SK-N-SH (cell line): ENCODE measurements around the gene EPOP. TPM values are rescaled to one million over a fixed set of nuclear protein-coding genes. Genes with fewer than 3 reads are reported as not detected.

Source experiments
- CTCF ChIA-PET: fragments of 300-600, 350-600 bp; formaldehyde crosslinking; extraction: SDS; loops from one replicate; lab custom pipeline; 2021; lab: Yijun Ruan, JAX
- POLR2A ChIA-PET: fragments of 350-600 bp; sonication (Branson Sonifier 250); formaldehyde crosslinking; extraction: SDS; loops from one replicate; lab custom pipeline; 2020; ENCODE audit warnings: antibody characterized with exemption, inconsistent platforms; lab: Yijun Ruan, JAX
- DNase-seq: peaks from one replicate; pipeline ENCODE4 v3.0.0; 2012
- H2AFZ ChIP-seq: fragments of 200-600 bp; sonication (generic); 2 replicates; pipeline ENCODE4 v1.8.1; 2016; ENCODE audit warnings: antibody characterized with exemption, mild to moderate bottlenecking, low read depth
- H3F3A ChIP-seq: fragments of 200-600 bp; sonication (generic); replicated peaks from 2 replicates; pipeline ENCODE3; 2016; ENCODE audit warnings: antibody characterized with exemption, mild to moderate bottlenecking; ENCODE audit not compliant: insufficient read depth
- H3K27ac ChIP-seq, 2 experiments: fragments of 200-500 bp in 1 of 2; fragments of 200-600 bp in 1 of 2; sonication (Bioruptor generic) in 1 of 2; sonication (generic), shearing (Covaris generic) in 1 of 2; 2 replicates each; pipeline versions ENCODE4 v1.5.1 to v1.6.1; 2014 to 2016; ENCODE audit warnings: low read depth in 2 of 2, inconsistent platforms in 1 of 2, low read length in 1 of 2, mild to moderate bottlenecking in 1 of 2, mixed read lengths in 1 of 2
- H3K27me3 ChIP-seq: fragments of 200-600 bp; sonication (generic), shearing (Covaris generic); 2 replicates; pipeline ENCODE4 v1.6.1; 2016; ENCODE audit warnings: mixed run types; ENCODE audit not compliant: insufficient read depth
- H3K36me3 ChIP-seq, 2 experiments: fragments of 200-500 bp in 1 of 2; fragments of 200-600 bp in 1 of 2; sonication (Bioruptor generic) in 1 of 2; sonication (generic) in 1 of 2; replicated peaks in 1 of 2; 2 replicates each; pipeline versions ENCODE3 to v1.5.1; 2014 to 2016; ENCODE audit warnings: low read length in 1 of 2, mild to moderate bottlenecking in 1 of 2; ENCODE audit not compliant: insufficient read depth in 2 of 2, control insufficient read depth in 1 of 2
- H3K4me1 ChIP-seq, 2 experiments: fragments of 200-500 bp in 1 of 2; fragments of 200-600 bp in 1 of 2; sonication (Bioruptor generic) in 1 of 2; sonication (generic), shearing (Covaris generic) in 1 of 2; 2 replicates each; pipeline versions ENCODE4 v1.5.1 to v1.6.1; 2014 to 2016; ENCODE audit warnings: low read depth in 1 of 2, low read length in 1 of 2, mixed run types in 1 of 2; ENCODE audit not compliant: insufficient read depth in 2 of 2, control insufficient read depth in 1 of 2
- H3K4me2 ChIP-seq: fragments of 200-600 bp; sonication (generic), shearing (Covaris generic); 2 replicates; pipeline ENCODE4 v1.6.1; 2017; ENCODE audit warnings: mixed run types
- H3K4me3 ChIP-seq, 2 experiments: fragments of 200-500 bp in 1 of 2; fragments of 200-600 bp in 1 of 2; sonication (Bioruptor generic) in 1 of 2; sonication (generic), shearing (Covaris generic) in 1 of 2; 2 replicates each; pipeline versions ENCODE4 v1.5.1 to v1.8.1; 2014 to 2016; ENCODE audit warnings: low read depth in 2 of 2, inconsistent platforms in 1 of 2, low read length in 1 of 2, mild to moderate bottlenecking in 1 of 2, mixed read lengths in 1 of 2, moderate library complexity in 1 of 2
- H3K79me2 ChIP-seq: fragments of 200-600 bp; sonication (generic); 2 replicates; pipeline ENCODE4 v1.8.1; 2017; ENCODE audit warnings: mild to moderate bottlenecking; ENCODE audit not compliant: insufficient read depth
- H3K9ac ChIP-seq: fragments of 200-600 bp; sonication (generic); 2 replicates; pipeline ENCODE4 v1.6.1; 2017; ENCODE audit warnings: mixed run types
- H3K9me2 ChIP-seq: fragments of 200-600 bp; sonication (generic); 2 replicates; pipeline ENCODE4 v1.6.1; 2017; ENCODE audit warnings: mixed run types
- H3K9me3 ChIP-seq: fragments of 200-600 bp; sonication (generic); 2 replicates; pipeline ENCODE4 v1.6.1; 2017; ENCODE audit warnings: mixed run types, mild to moderate bottlenecking, moderate library complexity
- H4K20me1 ChIP-seq: fragments of 200-600 bp; sonication (generic); 2 replicates; pipeline ENCODE4 v1.6.1; 2017; ENCODE audit warnings: mild to moderate bottlenecking, mixed run types; ENCODE audit not compliant: insufficient read depth
- CTCF ChIP-seq: fragments of 200-600 bp; sonication (generic); IDR thresholded peaks from 2 replicates; pipeline ENCODE4 v1.6.1; 2017; ENCODE audit warnings: antibody characterized with exemption, mild to moderate bottlenecking, moderate library complexity
- ELF1 ChIP-seq: IDR thresholded peaks from 2 replicates; pipeline ENCODE4 v1.4.0; 2012
- FOSL2 ChIP-seq: IDR thresholded peaks from 2 replicates; pipeline ENCODE4 v1.4.0; 2012; ENCODE audit warnings: low read depth, mild to moderate bottlenecking, moderate library complexity, borderline replicate concordance
- IRF3 ChIP-seq: fragments of 150-350 bp; IDR thresholded peaks from 2 replicates; pipeline ENCODE4 v1.6.1; 2016; ENCODE audit warnings: mild to moderate bottlenecking, low read depth, low read length
- MEF2A ChIP-seq: IDR thresholded peaks from 2 replicates; pipeline ENCODE4 v1.4.0; 2012; ENCODE audit warnings: low read depth, borderline replicate concordance
- NFIC ChIP-seq: IDR thresholded peaks from 2 replicates; pipeline ENCODE4 v1.4.0; 2012; ENCODE audit warnings: borderline replicate concordance
- PBX3 ChIP-seq: IDR thresholded peaks from 2 replicates; pipeline ENCODE4; 2012
- POLR2AphosphoS5 ChIP-seq: IDR thresholded peaks from 2 replicates; pipeline ENCODE4 v1.6.1; 2012; ENCODE audit warnings: low read depth, low read length
- REST ChIP-seq: IDR thresholded peaks from 2 replicates; pipeline ENCODE4 v1.6.1; 2012; ENCODE audit warnings: mild to moderate bottlenecking, low read depth, low read length, moderate library complexity
- RFX5 ChIP-seq: IDR thresholded peaks from 2 replicates; pipeline ENCODE4 v1.6.1; 2012; ENCODE audit warnings: mild to moderate bottlenecking, improper control_type of control experiment, low read length
- SIN3A ChIP-seq: IDR thresholded peaks from 2 replicates; pipeline ENCODE4 v1.6.1; 2012; ENCODE audit warnings: low read depth, mild to moderate bottlenecking, low read length, moderate library complexity, borderline replicate concordance
- TAF1 ChIP-seq: IDR thresholded peaks from 2 replicates; pipeline ENCODE4 v1.6.1; 2012; ENCODE audit warnings: low read depth, mild to moderate bottlenecking, low read length, moderate library complexity, borderline replicate concordance
- TEAD4 ChIP-seq: IDR thresholded peaks from 2 replicates; pipeline ENCODE4 v1.4.0; 2012; ENCODE audit warnings: mild to moderate bottlenecking, borderline replicate concordance; ENCODE audit not compliant: insufficient read depth
- USF1 ChIP-seq: IDR thresholded peaks from 2 replicates; pipeline ENCODE4 v1.4.0; 2012; ENCODE audit warnings: low read depth, borderline replicate concordance
- WGBS: methylation state at CpG from one replicate; pipeline ENCODE4 v1.1.6; 2017; ENCODE audit warnings: low lambda C conversion rate; 5-methylcytosine and 5-hydroxymethylcytosine counted together
- polyA plus RNA-seq, 3 experiments: library from polyadenylated mRNA; depleted of rRNA; stranded (reverse); fragments of >200 nt; gene quantifications; 2 replicates each; pipeline ENCODE4 v1.2.3, GENCODE V29; 2012

The EPOP gene
- polyA plus RNA-seq, 1 of the 3 experiments (the other 2 are of a cell fraction): 3.1 TPM

GRCh38 chr17:38709104-38709820 is 34.5 kb upstream of the EPOP start:
- Histone ChIP-seq H3F3A (peaks cover 7% of the 10 kb centered on the region), H3K9me3 (no peaks in the 10 kb centered on the region), H2AFZ (no peak overlapping the region), H4K20me1 (peaks cover 9% of the 10 kb centered on the region; the same call in 1 of the 2 replicates), H3K4me3 (no peak overlapping the region), H3K36me3 (peaks cover 16 to 53% of the 10 kb centered on the region in 2 experiments), H3K9me2 (no peaks in the 10 kb centered on the region), H3K4me1 (peaks cover 6 to 21% of the 10 kb centered on the region in 2 experiments; a peak in 2 of 4 replicates), H3K4me2 (no peak overlapping the region), H3K27me3 (no peaks in the 10 kb centered on the region), H3K9ac (no peak overlapping the region), H3K79me2 (peaks cover 41% of the 10 kb centered on the region; the same call in 1 of the 2 replicates), H3K27ac (no peak overlapping the region; a peak in 1 of 4 replicates)
- ChIA-PET POLR2A (no interaction called here), CTCF (interaction anchor here (0.9 to 3.1 kb wide), 4 partner anchors 15 to 41 kb away, joined by 3 to 15 read pairs (median 6); no protein-coding TSS in a partner anchor)
- WGBS: 96% methylated on average over 13 of the region's 18 CpGs
- TF ChIP-seq REST (no peak), SIN3A (no peak), ELF1 (no peak), MEF2A (no peak), PBX3 (no peak), USF1 (no peak), NFIC (no peak), RFX5 (no peak), TAF1 (no peak), FOSL2 (no peak), POLR2AphosphoS5 (no peak), TEAD4 (no peak), CTCF (no peak), IRF3 (no peak)
- no peak for DNase-seq
